ENCODE data around the gene PRKAG2. TPM values are rescaled to one million over a fixed set of nuclear protein-coding genes. Genes with fewer than 3 reads are reported as not detected.

PRKAG2 gene
- total RNA-seq, 2 donors from 2014 or later, result 41.3 to 51.8 TPM

- DNase-seq, result no peak
- H3K9me3 ChIP-seq (ENCODE audit: control insufficient read depth, low read length, poor library complexity, severe bottlenecking), result no peaks in the 10 kb centered on the region
- Mint-ChIP-seq H3K27ac (peak overlapping the region; percentile 81), H3K4me3 (no peak overlapping the region), H3K27me3 (no peaks in the 10 kb centered on the region), H3K36me3 (ENCODE audit: low read depth) (no peaks in the 10 kb centered on the region), H3K4me1 (peaks cover 27% of the 10 kb centered on the region)
- ATAC-seq, result no peak
These were observed 12.8 kb downstream of the PRKAG2 start for GRCh38 chr7:151864081-151864480.

- H3K4me3 Mint-ChIP-seq, result no peak overlapping the region
- no peak for DNase-seq
- H3K36me3 Mint-ChIP-seq (ENCODE audit: low read depth), result no peaks in the 10 kb centered on the region
- ATAC-seq, result no peak
- H3K27me3 Mint-ChIP-seq, result no peaks in the 10 kb centered on the region
- no peaks in the 10 kb centered on the region for H3K9me3 ChIP-seq (ENCODE audit: control insufficient read depth, low read length, poor library complexity, severe bottlenecking)
- peaks cover 27% of the 10 kb centered on the region for H3K4me1 Mint-ChIP-seq
- no peak overlapping the region for H3K27ac Mint-ChIP-seq
These were observed 13.4 kb downstream of the PRKAG2 start for GRCh38 chr7:151863386-151864079.

DNA sequence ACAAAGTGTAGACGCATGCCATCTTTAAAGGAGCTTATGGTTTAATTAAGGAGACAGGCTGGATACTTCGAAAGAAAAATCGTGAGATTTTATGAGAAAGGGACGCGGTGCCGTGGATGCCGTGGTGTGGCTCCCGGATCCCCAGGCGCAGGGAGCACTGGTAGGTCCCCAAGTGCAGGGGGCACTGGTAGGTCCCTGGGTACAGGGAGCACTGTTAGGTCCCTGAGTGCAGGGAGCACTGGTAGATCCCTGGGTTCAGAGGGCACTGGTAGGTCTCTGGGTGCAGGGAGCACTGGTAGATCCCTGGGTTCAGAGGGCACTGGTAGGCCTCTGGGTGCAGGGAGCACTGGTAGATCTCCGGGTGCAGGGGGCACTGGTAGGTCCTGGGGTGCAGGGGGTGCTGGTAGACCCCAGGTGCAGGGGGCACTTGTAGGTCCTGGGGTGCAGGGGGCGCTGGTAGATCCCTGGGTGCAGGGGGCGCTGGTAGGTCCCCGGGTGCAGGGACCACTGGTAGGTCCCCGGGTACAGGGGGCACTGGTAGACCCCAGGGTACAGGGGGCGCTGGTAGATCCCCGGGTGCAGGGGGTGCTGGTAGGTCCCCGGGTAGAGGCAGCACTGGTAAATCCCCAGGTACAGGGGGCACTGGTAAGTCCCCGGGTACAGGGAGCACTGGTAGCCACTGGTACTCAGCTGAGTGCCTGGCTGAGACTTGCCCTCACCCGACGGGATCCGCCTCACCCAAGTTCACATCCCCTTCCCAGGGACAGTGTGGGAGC, 14.1 kb downstream of the PRKAG2 start:
- Mint-ChIP-seq H3K27ac (no peak overlapping the region), H3K4me3 (no peak overlapping the region), H3K36me3 (ENCODE audit: low read depth) (no peaks in the 10 kb centered on the region), H3K4me1 (peaks cover 23% of the 10 kb centered on the region), H3K27me3 (no peaks in the 10 kb centered on the region)
- no peak for DNase-seq
- ATAC-seq, result no peak
- no peaks in the 10 kb centered on the region for H3K9me3 ChIP-seq (ENCODE audit: control insufficient read depth, low read length, poor library complexity, severe bottlenecking)

DNA sequence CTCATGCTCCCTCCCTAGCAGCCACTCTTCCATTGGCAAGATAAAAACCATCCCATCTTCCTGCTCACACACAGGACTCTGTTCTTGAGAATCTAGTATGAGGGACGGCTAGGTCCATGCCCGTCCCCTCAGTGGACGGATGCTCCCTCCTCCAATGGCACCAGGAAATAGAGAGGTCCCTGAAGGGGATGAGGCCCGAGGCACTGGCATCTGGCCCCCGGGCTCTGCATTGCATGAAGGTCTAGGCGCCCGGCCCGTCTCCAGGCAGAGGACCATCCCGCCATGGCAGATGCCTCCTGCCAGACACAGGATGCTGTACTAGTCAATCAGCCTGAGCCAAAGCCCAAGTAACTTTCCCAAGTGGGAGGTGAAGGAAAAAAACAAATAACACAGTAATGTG, 15.0 kb downstream of the PRKAG2 start:
- H3K4me3 Mint-ChIP-seq, result no peak overlapping the region

DNA sequence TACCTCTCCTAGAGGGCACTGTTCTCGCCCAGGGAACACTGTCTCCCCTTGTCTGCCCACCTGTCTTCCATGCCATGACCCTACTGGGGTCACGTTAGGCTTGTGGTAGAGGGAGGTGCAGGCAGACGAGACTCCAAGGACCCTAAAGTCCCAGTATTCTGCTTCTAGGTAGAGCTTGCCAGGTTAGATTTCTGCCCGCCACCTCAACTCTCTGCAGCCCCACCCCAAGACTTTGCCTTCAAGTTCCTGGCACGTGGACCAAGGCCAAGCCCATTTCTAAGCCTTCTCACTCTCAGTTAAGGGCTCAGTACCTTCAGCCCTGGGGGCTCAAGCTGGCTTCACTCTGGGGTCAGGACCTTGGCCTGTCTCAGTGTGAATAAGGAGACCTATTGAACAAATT, 16.1 kb downstream of the PRKAG2 start:
- H3K27me3 Mint-ChIP-seq, result no peaks in the 10 kb centered on the region
- H3K27ac Mint-ChIP-seq, result no peak overlapping the region
- H3K4me3 Mint-ChIP-seq, result no peak overlapping the region
- H3K4me1 Mint-ChIP-seq, result peaks cover 28% of the 10 kb centered on the region
- H3K36me3 Mint-ChIP-seq (ENCODE audit: low read depth), result no peaks in the 10 kb centered on the region
- ATAC-seq (no peak), DNase-seq (no peak)
- no peaks in the 10 kb centered on the region for H3K9me3 ChIP-seq (ENCODE audit: control insufficient read depth, low read length, poor library complexity, severe bottlenecking)

More for the DNA sequence above, 15.0 kb downstream of the PRKAG2 start:
- ATAC-seq (no peak), DNase-seq (no peak)
- Mint-ChIP-seq H3K27me3 (no peaks in the 10 kb centered on the region), H3K4me1 (peaks cover 24% of the 10 kb centered on the region), H3K27ac (no peak overlapping the region), H3K36me3 (ENCODE audit: low read depth) (no peaks in the 10 kb centered on the region)
- H3K9me3 ChIP-seq (ENCODE audit: control insufficient read depth, low read length, poor library complexity, severe bottlenecking), result no peaks in the 10 kb centered on the region

GRCh38 chr7:151859948-151860685, 16.8 kb downstream of the PRKAG2 start:
- no peak for DNase-seq
- no peak overlapping the region for H3K27ac Mint-ChIP-seq
- ATAC-seq, result no peak
- H3K9me3 ChIP-seq (ENCODE audit: control insufficient read depth, low read length, poor library complexity, severe bottlenecking), result no peaks in the 10 kb centered on the region
- H3K27me3 Mint-ChIP-seq, result no peaks in the 10 kb centered on the region
- H3K4me1 Mint-ChIP-seq, result peaks cover 26% of the 10 kb centered on the region
- H3K4me3 Mint-ChIP-seq, result no peak overlapping the region
- no peaks in the 10 kb centered on the region for H3K36me3 Mint-ChIP-seq (ENCODE audit: low read depth)

DNA sequence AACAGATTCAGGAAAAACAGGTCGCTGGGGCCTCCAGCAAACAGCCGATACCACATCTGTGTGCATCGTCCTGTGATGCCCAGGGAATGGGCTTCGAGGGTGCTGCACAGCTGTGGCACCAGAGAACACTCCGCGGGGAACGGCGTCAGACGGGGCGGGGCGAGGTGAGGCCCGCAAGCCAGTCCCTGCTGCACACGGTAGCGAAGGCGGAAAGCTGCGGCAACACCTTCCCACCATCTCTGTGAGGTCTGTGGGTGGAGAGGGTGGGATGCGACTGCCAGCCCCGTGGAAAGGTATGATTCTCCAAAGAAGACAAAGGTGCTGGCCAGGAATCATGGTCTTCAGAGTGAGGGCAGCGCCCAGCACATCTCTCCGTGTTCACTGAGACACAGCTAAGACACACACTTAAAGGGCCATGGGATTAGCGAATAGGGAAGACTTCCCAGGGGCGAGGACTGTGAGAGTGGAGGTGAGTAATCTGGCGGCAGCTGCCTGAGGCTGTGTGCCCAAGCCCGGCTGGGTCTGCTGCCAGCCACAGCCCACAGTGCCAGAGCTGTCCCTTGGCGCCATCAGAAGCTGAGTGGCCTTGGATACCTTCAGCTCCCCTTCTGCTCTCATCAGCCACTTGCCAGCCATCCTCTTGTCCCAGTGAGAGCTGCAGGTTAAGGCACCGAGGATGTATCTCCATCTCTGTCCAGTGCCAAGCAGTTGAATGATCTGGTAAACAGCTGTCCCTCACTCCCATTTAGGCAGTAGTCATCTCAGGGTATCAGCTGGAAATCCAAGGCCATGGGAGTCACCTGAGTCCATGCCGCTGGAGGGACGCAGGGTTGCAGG, 17.6 kb downstream of the PRKAG2 start:
- ATAC-seq (no peak), DNase-seq (no peak)
- H3K36me3 Mint-ChIP-seq (ENCODE audit: low read depth), result no peaks in the 10 kb centered on the region
- no peaks in the 10 kb centered on the region for H3K27me3 Mint-ChIP-seq
- H3K9me3 ChIP-seq (ENCODE audit: control insufficient read depth, low read length, poor library complexity, severe bottlenecking), result no peaks in the 10 kb centered on the region
- H3K4me1 Mint-ChIP-seq, result peaks cover 20% of the 10 kb centered on the region
- no peak overlapping the region for H3K4me3 Mint-ChIP-seq
- H3K27ac Mint-ChIP-seq, result no peak overlapping the region

DNA sequence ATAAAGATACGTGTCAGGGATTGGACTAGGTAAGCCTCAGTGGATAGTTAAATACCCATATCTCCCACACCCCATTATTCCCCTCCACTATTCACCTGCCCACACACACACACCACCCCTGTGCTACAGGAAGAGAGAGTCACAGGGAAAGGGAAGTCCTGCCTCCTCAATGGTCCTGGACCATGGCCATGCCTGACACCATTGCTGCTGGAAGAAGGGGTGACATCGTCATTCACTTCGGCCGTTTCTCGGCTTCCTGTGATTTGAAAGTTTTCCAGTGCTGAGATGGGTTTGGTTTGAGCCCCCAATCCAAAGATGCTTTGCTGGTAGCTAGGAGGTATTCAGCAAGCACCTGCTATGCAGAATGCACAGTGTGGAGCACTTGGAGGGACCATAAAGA, 18.5 kb downstream of the PRKAG2 start:
- Mint-ChIP-seq H3K27ac (no peak overlapping the region), H3K36me3 (ENCODE audit: low read depth) (no peaks in the 10 kb centered on the region), H3K4me3 (no peak overlapping the region), H3K4me1 (peaks cover 21% of the 10 kb centered on the region), H3K27me3 (no peaks in the 10 kb centered on the region)
- no peak for DNase-seq
- H3K9me3 ChIP-seq (ENCODE audit: control insufficient read depth, low read length, poor library complexity, severe bottlenecking), result no peaks in the 10 kb centered on the region
- ATAC-seq, result no peak

DNA sequence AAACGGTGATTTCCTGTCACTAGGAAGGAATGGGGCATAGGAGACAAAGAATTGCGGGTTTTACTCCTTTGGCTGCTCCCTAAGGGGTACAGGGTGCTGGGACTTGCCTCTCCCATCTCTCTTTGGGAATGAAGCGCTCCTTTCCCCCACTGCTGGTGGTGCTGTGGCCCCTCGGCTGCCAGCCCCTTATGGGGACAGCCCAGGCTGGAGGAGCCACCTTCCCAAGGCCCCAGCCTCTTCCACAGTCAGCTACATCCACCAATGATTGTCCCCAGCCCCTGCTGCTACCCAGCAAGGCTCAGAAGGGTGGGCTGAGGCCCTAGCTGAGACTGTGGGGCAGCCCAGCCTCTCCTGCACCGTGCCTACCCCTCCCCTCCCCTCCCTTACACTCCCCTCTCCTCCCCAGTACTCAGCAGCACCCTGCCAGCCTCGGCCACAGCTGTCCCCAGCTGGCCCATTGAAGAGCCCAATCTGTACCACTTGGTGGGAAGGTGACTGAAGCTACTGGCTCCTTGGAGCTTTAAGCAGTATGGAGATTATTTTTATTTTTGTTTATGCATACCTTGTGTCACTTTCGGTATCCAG, 19.0 kb downstream of the PRKAG2 start:
- Mint-ChIP-seq H3K27me3 (no peaks in the 10 kb centered on the region), H3K27ac (no peak overlapping the region), H3K4me1 (peaks cover 22% of the 10 kb centered on the region), H3K4me3 (no peak overlapping the region), H3K36me3 (ENCODE audit: low read depth) (no peaks in the 10 kb centered on the region)
- DNase-seq (no peak), ATAC-seq (no peak)
- no peaks in the 10 kb centered on the region for H3K9me3 ChIP-seq (ENCODE audit: control insufficient read depth, low read length, poor library complexity, severe bottlenecking)

- DNase-seq (no peak), ATAC-seq (no peak)
- no peaks in the 10 kb centered on the region for H3K27me3 Mint-ChIP-seq
- peaks cover 28% of the 10 kb centered on the region for H3K4me1 Mint-ChIP-seq
- H3K4me3 Mint-ChIP-seq, result no peak overlapping the region
- H3K36me3 Mint-ChIP-seq (ENCODE audit: low read depth), result no peaks in the 10 kb centered on the region
- no peaks in the 10 kb centered on the region for H3K9me3 ChIP-seq (ENCODE audit: control insufficient read depth, low read length, poor library complexity, severe bottlenecking)
- no peak overlapping the region for H3K27ac Mint-ChIP-seq
These were observed 19.5 kb downstream of the PRKAG2 start for GRCh38 chr7:151857412-151857811.

- H3K4me3 Mint-ChIP-seq, result no peak overlapping the region
- ATAC-seq, result no peak
- no peak overlapping the region for H3K27ac Mint-ChIP-seq
- no peaks in the 10 kb centered on the region for H3K9me3 ChIP-seq (ENCODE audit: control insufficient read depth, low read length, poor library complexity, severe bottlenecking)
- no peak for DNase-seq
- no peaks in the 10 kb centered on the region for H3K36me3 Mint-ChIP-seq (ENCODE audit: low read depth)
- peaks cover 35% of the 10 kb centered on the region for H3K4me1 Mint-ChIP-seq
- no peaks in the 10 kb centered on the region for H3K27me3 Mint-ChIP-seq
These were observed 20.4 kb downstream of the PRKAG2 start for GRCh38 chr7:151856516-151856915.

DNA sequence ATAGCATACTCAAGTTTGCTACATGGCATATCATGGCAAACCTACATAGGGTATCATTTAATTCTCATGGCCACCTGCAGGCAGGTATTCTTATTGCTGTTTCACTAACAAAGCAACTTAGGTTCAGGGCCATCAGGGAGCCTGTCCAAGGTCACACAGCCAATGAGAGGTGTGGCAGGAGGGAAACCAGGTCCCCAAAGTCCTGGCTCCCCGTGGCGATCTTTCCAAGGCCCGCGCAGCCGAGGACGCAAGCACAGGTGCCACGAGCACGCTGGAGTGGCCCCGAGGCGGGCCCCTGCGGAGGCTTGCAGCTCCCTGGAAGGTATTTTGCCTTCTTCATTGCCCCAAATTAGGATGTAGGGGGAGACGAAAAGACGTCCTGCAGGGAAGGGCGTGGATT, 20.8 kb downstream of the PRKAG2 start:
- H3K27me3 Mint-ChIP-seq, result no peaks in the 10 kb centered on the region
- ATAC-seq, result no peak
- no peaks in the 10 kb centered on the region for H3K36me3 Mint-ChIP-seq (ENCODE audit: low read depth)
- H3K9me3 ChIP-seq (ENCODE audit: control insufficient read depth, low read length, poor library complexity, severe bottlenecking), result no peaks in the 10 kb centered on the region
- no peak for DNase-seq
- no peak overlapping the region for H3K27ac Mint-ChIP-seq
- no peak overlapping the region for H3K4me3 Mint-ChIP-seq
- H3K4me1 Mint-ChIP-seq, result peaks cover 36% of the 10 kb centered on the region

All from T-helper 17 cell (primary cell).